Smooth muscle cell (in vitro differentiated cells): Measurements from ENCODE around the gene FLACC1. TPM values are rescaled to one million over a fixed set of nuclear protein-coding genes. Genes with fewer than 3 reads are reported as not detected.

Experiments
- DNase-seq: peaks from one replicate; lab custom pipeline; 2025; ENCODE audit not compliant: unreplicated experiment; lab: John Stamatoyannopoulos, UW
- H2AFZ ChIP-seq: fragments of 200-600 bp; sonication (generic); 2 replicates; pipeline ENCODE4 v1.6.0; 2016; ENCODE audit warnings: antibody characterized with exemption, low read depth, mild to moderate bottlenecking
- H3F3A ChIP-seq: fragments of 200-600 bp; sonication (generic); 2 replicates; pipeline ENCODE4 v1.6.0; 2017; ENCODE audit warnings: antibody characterized with exemption, low read depth
- H3K27ac ChIP-seq: fragments of 200-600 bp; sonication (generic); 2 replicates; pipeline ENCODE4 v1.5.1; 2016; ENCODE audit warnings: low read depth, mild to moderate bottlenecking
- H3K27me3 ChIP-seq: fragments of 200-600 bp; sonication (generic); 2 replicates; pipeline ENCODE4 v1.6.1; 2016; ENCODE audit warnings: low read depth, mild to moderate bottlenecking
- H3K36me3 ChIP-seq: fragments of 200-600 bp; sonication (generic); 2 replicates; pipeline ENCODE4 v1.5.1; 2016; ENCODE audit warnings: low read depth
- H3K4me1 ChIP-seq: fragments of 200-600 bp; sonication (generic); 2 replicates; pipeline ENCODE4 v1.5.1; 2016; ENCODE audit warnings: low read depth
- H3K4me2 ChIP-seq: fragments of 200-600 bp; sonication (generic); 2 replicates; pipeline ENCODE4 v1.6.0; 2016; ENCODE audit warnings: mild to moderate bottlenecking
- H3K4me3 ChIP-seq: fragments of 200-600 bp; sonication (generic); 2 replicates; pipeline ENCODE4 v1.5.1; 2016; ENCODE audit warnings: mild to moderate bottlenecking
- H3K79me2 ChIP-seq: fragments of 200-600 bp; sonication (generic); 2 replicates; pipeline ENCODE4 v1.6.0; 2016; ENCODE audit warnings: low read depth, mild to moderate bottlenecking
- H3K9ac ChIP-seq: fragments of 200-600 bp; sonication (generic); 2 replicates; pipeline ENCODE4 v1.6.0; 2016; ENCODE audit warnings: low read depth
- H3K9me3 ChIP-seq: fragments of 200-600 bp; sonication (generic); replicated peaks from 2 replicates; pipeline ENCODE4 v1.5.1; 2016; ENCODE audit warnings: low read depth
- H4K20me1 ChIP-seq: fragments of 200-600 bp; sonication (generic); 2 replicates; pipeline ENCODE4 v1.6.0; 2016; ENCODE audit warnings: low read depth
- CTCF ChIP-seq: fragments of 200-600 bp; sonication (generic); IDR thresholded peaks from 2 replicates; pipeline ENCODE4 v1.5.1; 2017; ENCODE audit warnings: borderline replicate concordance, mild to moderate bottlenecking, antibody characterized with exemption; ENCODE audit not compliant: insufficient read depth, poor library complexity, severe bottlenecking
- WGBS: methylation state at CpG from one replicate; pipeline ENCODE4 v1.1.7; 2016; ENCODE audit warnings: low lambda C conversion rate; 5-methylcytosine and 5-hydroxymethylcytosine counted together
- polyA plus RNA-seq: library from polyadenylated mRNA; unstranded; fragments of >200 nt; fragmentation: Nextera tagmentation; extraction: Ambion mirVana; gene quantifications from 2 replicates; pipeline ENCODE4 v1.2.1, GENCODE V29; 2016
- total RNA-seq: library from RNA; depleted of rRNA; stranded (reverse); fragments of >200 nt; gene quantifications from 2 replicates; pipeline ENCODE4 v1.2.3, GENCODE V29; 2014

The FLACC1 gene
- total and polyA plus RNA-seq, 2 experiments from 2014 or later = 0.76 TPM; not detected in 1

- no peak overlapping the region for H3K9ac ChIP-seq
These were observed 39.5 kb upstream of the FLACC1 start for GRCh38 chr2:201396595-201396994.

GRCh38 chr2:201383136-201383535, 26.0 kb upstream of the FLACC1 start:
- no peak overlapping the region for H2AFZ ChIP-seq
- H3F3A ChIP-seq = no peaks in the 10 kb centered on the region
- no peak overlapping the region for H3K9ac ChIP-seq
- H4K20me1 ChIP-seq = no peaks in the 10 kb centered on the region
- TF ChIP-seq CTCF = no peak
- no peaks in the 10 kb centered on the region for H3K79me2 ChIP-seq
- H3K36me3 ChIP-seq = peaks cover 26% of the 10 kb centered on the region
- H3K4me3 ChIP-seq = no peak overlapping the region
- DNase-seq = no peak
- no peaks in the 10 kb centered on the region for H3K4me1 ChIP-seq
- no peaks in the 10 kb centered on the region for H3K9me3 ChIP-seq
- H3K4me2 ChIP-seq = no peak overlapping the region
- no peak overlapping the region for H3K27ac ChIP-seq
- 94% methylated on average over 1 of the region's 1 CpG for whole genome bisulfite sequencing
- H3K27me3 ChIP-seq = no peaks in the 10 kb centered on the region

More at GRCh38 chr2:201396595-201396994, 39.5 kb upstream of the FLACC1 start:
- DNase-seq = no peak
- Histone ChIP-seq H3K4me2 (no peak overlapping the region), H2AFZ (no peak overlapping the region), H3F3A (no peaks in the 10 kb centered on the region), H4K20me1 (no peaks in the 10 kb centered on the region), H3K79me2 (peaks cover 15% of the 10 kb centered on the region), H3K27me3 (no peaks in the 10 kb centered on the region), H3K9me3 (no peaks in the 10 kb centered on the region), H3K36me3 (peaks cover 39% of the 10 kb centered on the region), H3K4me1 (no peaks in the 10 kb centered on the region), H3K4me3 (no peak overlapping the region), H3K27ac (no peak overlapping the region)
- 92% methylated on average over 8 of the region's 8 CpGs for WGBS
- no peak for TF ChIP-seq CTCF

- H3K27ac ChIP-seq = peak overlapping the region; percentile 81
- no peak for DNase-seq
These were observed 21.6 kb upstream of the FLACC1 start for GRCh38 chr2:201378496-201379397.

More at GRCh38 chr2:201378496-201379397, 21.6 kb upstream of the FLACC1 start:
- no peak for TF ChIP-seq CTCF
- H3K4me3 ChIP-seq = no peak overlapping the region
- no peaks in the 10 kb centered on the region for H4K20me1 ChIP-seq
- no peaks in the 10 kb centered on the region for H3K9me3 ChIP-seq
- no peaks in the 10 kb centered on the region for H3F3A ChIP-seq
- H3K4me2 ChIP-seq = peak overlapping the region; percentile 8
- H3K79me2 ChIP-seq = no peaks in the 10 kb centered on the region
- peaks cover 14% of the 10 kb centered on the region for H3K36me3 ChIP-seq
- no peaks in the 10 kb centered on the region for H3K27me3 ChIP-seq
- peak overlapping the region; percentile 33 for H3K9ac ChIP-seq
- 45% methylated on average over 5 of the region's 5 CpGs for WGBS
- H3K4me1 ChIP-seq = no peaks in the 10 kb centered on the region
- H2AFZ ChIP-seq = no peak overlapping the region
